ENCODE measurements around the gene SUGP1. TPM values are rescaled to one million over a fixed set of nuclear protein-coding genes. Genes with fewer than 3 reads are reported as not detected.
A peak's percentile ranks its signal among the peaks of the same experiment; 100 is the strongest.

Gene SUGP1, protein sequence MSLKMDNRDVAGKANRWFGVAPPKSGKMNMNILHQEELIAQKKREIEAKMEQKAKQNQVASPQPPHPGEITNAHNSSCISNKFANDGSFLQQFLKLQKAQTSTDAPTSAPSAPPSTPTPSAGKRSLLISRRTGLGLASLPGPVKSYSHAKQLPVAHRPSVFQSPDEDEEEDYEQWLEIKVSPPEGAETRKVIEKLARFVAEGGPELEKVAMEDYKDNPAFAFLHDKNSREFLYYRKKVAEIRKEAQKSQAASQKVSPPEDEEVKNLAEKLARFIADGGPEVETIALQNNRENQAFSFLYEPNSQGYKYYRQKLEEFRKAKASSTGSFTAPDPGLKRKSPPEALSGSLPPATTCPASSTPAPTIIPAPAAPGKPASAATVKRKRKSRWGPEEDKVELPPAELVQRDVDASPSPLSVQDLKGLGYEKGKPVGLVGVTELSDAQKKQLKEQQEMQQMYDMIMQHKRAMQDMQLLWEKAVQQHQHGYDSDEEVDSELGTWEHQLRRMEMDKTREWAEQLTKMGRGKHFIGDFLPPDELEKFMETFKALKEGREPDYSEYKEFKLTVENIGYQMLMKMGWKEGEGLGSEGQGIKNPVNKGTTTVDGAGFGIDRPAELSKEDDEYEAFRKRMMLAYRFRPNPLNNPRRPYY
- 52.8 TPM for polyA plus RNA-seq (2012; ENCODE audit: insufficient read length, low read depth)

DNA sequence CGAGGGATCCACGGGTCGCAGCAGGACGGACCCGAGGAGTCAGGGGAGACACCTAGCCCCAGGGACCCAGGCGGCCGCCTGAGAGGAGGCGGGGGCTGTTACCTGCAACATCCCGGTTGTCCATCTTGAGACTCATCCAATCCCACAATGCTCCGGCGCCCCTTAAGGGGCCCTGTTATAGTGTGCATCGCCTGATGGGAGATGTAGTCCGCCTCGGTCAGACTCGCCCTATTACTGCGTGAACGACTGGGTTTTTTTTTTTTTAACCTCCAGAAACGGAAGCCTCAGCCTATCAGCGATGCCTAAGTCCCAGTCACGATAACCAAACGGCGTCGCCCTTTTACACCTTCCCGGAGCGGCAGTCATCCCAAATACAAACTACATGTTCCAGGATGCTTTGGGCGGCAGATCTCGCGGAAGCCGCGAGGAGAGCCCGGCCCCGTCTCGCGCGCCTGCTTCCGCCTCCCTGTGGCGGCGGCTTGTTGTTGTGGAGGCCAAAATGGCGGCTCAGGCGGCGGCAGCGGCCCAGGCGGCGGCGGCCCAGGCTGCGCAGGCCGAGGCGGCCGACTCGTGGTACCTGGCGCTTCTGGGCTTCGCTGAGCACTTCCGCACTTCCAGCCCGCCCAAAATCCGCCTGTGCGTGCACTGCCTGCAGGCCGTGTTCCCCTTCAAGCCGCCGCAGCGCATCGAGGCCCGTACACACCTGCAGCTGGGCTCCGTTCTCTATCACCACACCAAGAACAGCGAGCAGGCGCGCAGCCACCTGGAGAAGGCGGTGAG, at the start of gene SUGP1, which contains the start of gene MAU2:
SUGP1 (minus strand) TSS at position 149 of the 780 bp plus-strand sequence; CDS start at position 136, 13 bp downstream.
MAU2 (plus strand) TSS at position 469 of the 780 bp plus-strand sequence; CDS start at position 500, 31 bp downstream.
- TF ChIP-seq TAF1 (IDR thresholded peaks at IDR 0.05; ENCODE audit: borderline replicate concordance, insufficient read depth, low read length): peak; percentile 71; the same call in 1 of the 2 replicates
- peak; percentile 78 for TF ChIP-seq POLR2AphosphoS5 (IDR thresholded peaks at IDR 0.05; ENCODE audit: low read depth, low read length)
- TF ChIP-seq FOXP2 (optimal IDR thresholded peaks at IDR 0.05; ENCODE audit: borderline replicate concordance, extremely low read depth, extremely low read length, insufficient read depth): peak; percentile 29
- TF ChIP-seq, protein P1, sequence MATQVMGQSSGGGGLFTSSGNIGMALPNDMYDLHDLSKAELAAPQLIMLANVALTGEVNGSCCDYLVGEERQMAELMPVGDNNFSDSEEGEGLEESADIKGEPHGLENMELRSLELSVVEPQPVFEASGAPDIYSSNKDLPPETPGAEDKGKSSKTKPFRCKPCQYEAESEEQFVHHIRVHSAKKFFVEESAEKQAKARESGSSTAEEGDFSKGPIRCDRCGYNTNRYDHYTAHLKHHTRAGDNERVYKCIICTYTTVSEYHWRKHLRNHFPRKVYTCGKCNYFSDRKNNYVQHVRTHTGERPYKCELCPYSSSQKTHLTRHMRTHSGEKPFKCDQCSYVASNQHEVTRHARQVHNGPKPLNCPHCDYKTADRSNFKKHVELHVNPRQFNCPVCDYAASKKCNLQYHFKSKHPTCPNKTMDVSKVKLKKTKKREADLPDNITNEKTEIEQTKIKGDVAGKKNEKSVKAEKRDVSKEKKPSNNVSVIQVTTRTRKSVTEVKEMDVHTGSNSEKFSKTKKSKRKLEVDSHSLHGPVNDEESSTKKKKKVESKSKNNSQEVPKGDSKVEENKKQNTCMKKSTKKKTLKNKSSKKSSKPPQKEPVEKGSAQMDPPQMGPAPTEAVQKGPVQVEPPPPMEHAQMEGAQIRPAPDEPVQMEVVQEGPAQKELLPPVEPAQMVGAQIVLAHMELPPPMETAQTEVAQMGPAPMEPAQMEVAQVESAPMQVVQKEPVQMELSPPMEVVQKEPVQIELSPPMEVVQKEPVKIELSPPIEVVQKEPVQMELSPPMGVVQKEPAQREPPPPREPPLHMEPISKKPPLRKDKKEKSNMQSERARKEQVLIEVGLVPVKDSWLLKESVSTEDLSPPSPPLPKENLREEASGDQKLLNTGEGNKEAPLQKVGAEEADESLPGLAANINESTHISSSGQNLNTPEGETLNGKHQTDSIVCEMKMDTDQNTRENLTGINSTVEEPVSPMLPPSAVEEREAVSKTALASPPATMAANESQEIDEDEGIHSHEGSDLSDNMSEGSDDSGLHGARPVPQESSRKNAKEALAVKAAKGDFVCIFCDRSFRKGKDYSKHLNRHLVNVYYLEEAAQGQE (IDR thresholded peaks at IDR 0.05; ENCODE audit: insufficient read depth in 1 of 2, low read depth in 2 of 2, low read length in 2 of 2): no peak
- TF ChIP-seq SIN3A (IDR thresholded peaks at IDR 0.05; ENCODE audit: borderline replicate concordance, insufficient read depth, low read length): 0 out of 2 replicates have a peak, but pooled peaks have one; percentile 26

DNA sequence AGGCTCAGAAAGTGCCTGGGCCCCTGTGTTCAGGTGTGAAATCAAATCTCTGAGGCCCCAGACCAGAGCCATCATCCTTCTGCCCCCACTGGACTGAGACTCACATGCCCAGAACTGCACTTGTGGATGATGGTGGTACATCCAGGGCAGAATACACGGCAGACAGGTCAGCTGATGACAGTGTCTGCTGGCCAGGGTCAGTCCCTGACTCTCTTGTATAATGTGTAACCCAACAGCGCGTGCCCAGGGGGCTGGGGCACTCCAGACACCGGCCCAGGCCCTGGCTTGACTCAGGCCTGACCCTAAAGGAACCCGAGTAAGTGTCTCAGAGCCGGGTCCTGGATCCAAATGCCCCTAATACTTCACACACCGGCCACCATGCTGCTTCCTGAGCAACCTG, 47.8 kb upstream of the SUGP1 start:
- TF ChIP-seq FOXP2 (optimal IDR thresholded peaks at IDR 0.05; ENCODE audit: borderline replicate concordance, extremely low read depth, extremely low read length, insufficient read depth) (no peak), SIN3A (IDR thresholded peaks at IDR 0.05; ENCODE audit: borderline replicate concordance, insufficient read depth, low read length) (no peak), POLR2AphosphoS5 (IDR thresholded peaks at IDR 0.05; ENCODE audit: low read depth, low read length) (no peak)
- TF ChIP-seq, protein P1 (IDR thresholded peaks at IDR 0.05; ENCODE audit: insufficient read depth in 1 of 2, low read depth in 2 of 2, low read length in 2 of 2): no peak

DNA sequence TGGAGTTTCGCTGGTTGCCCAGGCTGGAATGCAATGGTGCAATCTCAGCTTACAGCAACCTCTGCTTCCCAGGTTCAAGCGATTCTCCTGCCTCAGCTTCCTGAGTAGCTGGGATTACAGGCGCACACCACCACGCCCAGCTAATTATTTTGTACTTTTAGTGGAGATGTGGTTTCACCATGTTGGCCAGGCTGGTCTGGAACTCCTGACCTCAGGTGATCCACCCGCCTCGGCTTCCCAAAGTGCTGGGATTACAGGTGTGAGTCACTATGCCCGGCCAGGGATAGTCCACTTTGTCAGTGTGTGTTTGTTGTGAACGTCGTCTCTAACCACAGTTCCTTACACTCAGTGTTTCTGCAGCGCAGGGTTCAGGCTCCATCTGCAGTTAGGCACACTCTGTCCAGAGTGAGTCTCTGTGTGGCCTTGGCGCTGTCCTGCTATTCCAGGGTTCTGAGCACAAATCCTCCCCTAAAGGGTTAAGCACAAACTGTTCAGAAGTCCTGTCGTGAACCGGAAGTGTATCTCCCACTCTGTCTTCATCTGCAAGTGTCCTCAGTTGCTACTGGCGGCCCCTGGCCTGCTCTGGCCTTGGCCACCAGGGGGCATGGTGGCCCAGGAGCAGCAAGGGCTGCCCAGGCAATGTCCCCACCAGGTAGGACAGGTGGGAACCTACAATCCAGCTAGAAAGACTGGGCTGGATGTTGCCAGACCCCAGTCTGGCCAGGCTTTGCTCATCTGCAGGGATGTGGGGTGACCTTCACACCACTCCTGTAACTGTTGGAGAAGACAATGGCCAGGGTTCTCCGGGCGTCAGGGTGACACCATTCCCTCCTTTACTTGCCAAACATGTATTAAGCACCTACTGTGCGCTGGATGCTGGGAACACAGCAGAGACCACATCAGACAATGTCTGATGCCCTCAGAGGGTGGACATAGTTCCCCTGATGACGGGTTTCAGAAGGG, 46.4 kb upstream of the SUGP1 start:
- TF ChIP-seq SIN3A (IDR thresholded peaks at IDR 0.05; ENCODE audit: borderline replicate concordance, insufficient read depth, low read length) (no peak), TAF1 (IDR thresholded peaks at IDR 0.05; ENCODE audit: borderline replicate concordance, insufficient read depth, low read length) (0 out of 2 replicates have a peak, but pooled peaks have one; percentile 23), FOXP2 (optimal IDR thresholded peaks at IDR 0.05; ENCODE audit: borderline replicate concordance, extremely low read depth, extremely low read length, insufficient read depth) (peak; percentile 73)
- TF ChIP-seq, protein P1 (IDR thresholded peaks at IDR 0.05; ENCODE audit: insufficient read depth in 1 of 2, low read depth in 2 of 2, low read length in 2 of 2): peak in 1 of 2 experiments; percentile 69; a peak in 2 of 4 replicates

DNA sequence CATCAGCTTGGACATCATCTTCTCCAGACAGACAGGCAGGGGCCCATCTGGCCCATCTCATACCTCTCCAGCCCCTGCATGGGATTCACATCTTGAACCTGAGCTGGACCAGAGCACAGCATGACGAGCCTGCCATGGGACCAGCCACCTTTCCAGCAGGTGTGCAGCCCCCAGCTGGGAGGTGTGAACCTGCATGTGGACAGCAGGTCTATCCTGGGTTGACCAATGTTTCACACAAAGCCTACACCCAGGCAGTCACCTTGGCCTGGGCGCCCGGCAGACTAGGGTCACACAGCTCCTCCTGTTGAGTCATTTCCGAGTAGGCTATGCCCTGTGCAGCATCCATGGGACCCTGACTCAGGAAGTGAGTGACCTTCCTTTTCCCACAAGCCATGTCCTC, 41.8 kb upstream of the SUGP1 start:
- TF ChIP-seq, protein P1 (IDR thresholded peaks at IDR 0.05; ENCODE audit: insufficient read depth in 1 of 2, low read depth in 2 of 2, low read length in 2 of 2): no peak
- TF ChIP-seq POLR2AphosphoS5 (IDR thresholded peaks at IDR 0.05; ENCODE audit: low read depth, low read length) (no peak), TAF1 (IDR thresholded peaks at IDR 0.05; ENCODE audit: borderline replicate concordance, insufficient read depth, low read length) (no peak), FOXP2 (optimal IDR thresholded peaks at IDR 0.05; ENCODE audit: borderline replicate concordance, extremely low read depth, extremely low read length, insufficient read depth) (no peak), SIN3A (IDR thresholded peaks at IDR 0.05; ENCODE audit: borderline replicate concordance, insufficient read depth, low read length) (no peak)
